Middle frontal gyrus (tissue), 1 donor: ENCODE data around the gene LDLRAD4.
A peak's percentile ranks its signal among the peaks of the same experiment; 100 is the strongest.

Experiments
- DNase-seq: peaks from one replicate; pipeline ENCODE4 v3.0.0-alpha.2; 2015; ENCODE audit warnings: low spot score; ENCODE audit errors: extremely low spot score

LDLRAD4 gene

DNA sequence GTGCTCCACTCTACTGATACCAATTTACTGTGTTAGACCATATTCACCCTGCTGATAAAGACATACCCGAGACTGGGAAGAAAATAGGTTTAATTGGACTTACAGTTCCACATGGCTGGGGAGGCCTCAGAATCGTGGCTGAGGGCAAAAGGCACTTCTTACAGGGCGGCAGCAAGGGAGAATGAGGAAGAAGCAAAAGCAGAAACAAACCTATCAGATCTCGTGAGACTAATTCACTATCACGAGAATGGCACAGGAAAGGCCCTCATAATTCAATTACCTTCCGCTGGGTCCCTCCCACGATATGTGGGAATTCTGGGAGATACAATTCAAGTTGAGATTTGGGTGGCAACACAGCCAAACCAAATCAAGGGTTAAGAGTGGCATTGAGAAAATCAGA lies 65.2 kb downstream of the LDLRAD4 start:
- no peak for DNase-seq

DNA sequence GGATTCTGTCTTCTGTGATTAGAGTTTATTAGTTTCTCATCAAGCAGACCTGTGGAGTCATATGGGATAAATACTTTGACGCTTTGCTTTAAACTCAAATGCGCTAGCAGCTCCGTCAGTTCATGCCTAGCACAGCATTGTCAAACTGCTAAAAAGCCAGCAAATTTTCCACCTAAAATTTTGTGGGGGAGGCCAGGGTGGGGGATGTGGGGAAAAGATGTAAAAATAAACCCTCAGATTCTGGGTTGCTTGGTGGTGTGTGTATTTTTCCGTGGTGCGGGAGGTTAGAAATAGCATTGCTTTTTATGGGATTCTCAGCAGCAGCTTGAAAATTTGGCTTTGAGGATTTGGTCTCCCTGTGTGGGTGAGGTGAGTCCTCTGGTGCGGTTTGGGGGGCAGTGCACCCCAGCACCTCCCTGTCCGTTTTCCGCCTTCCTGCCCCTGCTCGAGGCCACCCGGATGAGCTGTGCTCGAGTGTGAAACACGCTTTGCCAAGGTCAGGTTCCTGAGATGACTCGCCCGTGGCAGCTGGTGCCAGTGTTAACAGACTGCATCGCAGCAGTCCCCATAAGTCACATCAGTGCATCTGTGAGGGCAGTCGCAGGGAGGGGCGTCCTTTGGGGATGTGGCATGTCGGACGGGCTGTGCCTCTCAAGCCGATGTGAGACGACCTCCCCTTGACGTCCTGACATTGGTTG lies 65.9 kb downstream of the LDLRAD4 start:
- DNase-seq = no peak

DNA sequence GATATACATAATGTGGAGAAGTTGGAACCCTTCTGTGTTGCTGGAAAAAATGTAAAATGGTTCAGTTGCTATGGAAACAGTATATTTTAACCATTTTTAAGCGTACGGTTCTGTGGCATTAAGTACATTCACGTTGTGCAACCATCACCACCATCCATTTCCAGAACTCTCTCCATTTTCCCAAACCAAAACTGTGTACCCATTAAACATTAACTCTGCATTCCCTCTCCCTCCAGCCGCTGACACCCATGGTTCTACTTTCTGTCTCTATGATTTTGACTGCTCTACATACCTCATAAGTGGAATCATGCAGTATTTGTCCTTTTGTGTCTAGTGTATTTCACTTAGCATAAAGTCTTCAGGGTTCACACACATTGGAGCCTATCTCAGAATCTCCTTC lies 67.3 kb downstream of the LDLRAD4 start:
- DNase-seq = no peak

DNA sequence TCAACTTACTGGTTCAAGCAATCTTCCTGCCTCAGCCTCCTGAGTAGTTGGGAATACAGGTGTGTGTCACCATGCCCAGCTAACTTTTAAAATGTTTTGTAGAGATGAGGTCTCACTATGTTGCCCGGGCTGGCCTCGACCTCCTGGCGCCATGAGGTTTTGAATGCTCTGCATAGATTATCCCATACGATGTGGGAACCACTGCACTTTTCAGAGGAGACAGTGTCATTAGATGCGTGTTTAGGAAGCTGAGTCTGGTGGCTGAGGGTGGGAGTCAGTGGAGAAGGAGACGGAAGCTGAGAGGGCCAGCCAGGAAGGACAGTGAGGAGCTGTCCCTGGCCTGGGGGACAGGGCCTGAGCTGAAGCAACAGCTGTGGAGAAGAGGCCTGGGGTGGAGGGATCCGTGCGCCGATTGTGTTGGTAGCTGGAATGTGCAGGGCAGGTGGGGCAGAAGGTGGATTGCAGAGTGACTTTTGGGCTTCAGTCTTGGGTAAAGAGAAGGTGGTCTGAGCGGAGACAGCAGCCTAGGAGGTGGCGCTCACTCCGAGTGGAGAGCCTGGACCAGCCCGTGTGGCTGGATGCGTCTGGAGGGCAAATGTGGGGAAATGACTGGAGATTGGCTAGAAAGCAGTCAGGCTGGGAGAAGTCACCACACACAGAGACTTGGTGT lies 68.0 kb downstream of the LDLRAD4 start:
- no peak for DNase-seq

DNA sequence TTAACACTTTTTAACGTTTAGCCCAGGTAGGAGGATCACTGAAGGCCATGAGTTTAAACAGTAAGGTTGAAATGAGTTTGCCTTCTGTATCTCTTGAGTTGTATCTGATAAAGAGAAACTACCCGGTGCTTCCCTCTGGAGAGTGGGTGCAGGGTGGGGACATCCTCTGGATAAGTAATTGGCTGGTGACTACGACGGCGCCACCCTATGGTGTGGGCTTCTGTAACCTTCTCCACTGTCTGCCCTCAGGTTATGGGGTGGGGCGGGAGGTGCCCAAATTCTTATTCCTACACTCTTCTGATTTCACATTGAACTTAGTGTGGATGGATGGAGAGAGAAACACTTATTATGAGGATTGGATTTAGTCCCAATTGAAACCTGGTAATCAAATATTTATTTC lies 68.8 kb downstream of the LDLRAD4 start:
- DNase-seq = no peak

DNA sequence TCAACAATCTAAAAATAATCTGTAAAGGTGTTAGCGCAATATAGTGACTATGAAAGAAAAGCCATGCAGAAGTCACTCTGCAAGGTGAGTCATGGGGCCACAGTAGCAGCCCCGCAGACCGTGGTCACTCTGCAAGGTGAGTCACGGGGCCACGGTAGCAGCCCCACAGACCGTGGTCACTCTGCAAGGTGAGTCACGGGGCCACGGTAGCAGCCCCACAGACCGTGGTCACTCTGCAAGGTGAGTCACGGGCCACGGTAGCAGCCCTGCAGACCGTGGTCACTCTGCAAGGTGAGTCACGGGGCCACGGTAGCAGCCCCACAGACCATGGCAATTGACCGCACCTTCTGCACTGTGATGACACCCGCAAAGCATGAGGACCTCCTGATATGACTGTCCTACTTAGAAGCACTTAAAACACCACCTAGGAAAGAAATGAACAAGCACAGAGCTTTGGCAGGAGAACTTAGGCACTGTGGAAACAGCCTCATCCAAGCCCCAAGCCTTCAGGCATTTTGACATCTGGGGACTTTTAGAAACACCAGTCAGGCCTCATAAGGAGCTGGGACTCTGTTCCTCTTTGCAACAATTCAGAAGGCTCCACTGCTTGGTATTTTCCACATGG lies 70.1 kb downstream of the LDLRAD4 start:
- no peak for DNase-seq

DNA sequence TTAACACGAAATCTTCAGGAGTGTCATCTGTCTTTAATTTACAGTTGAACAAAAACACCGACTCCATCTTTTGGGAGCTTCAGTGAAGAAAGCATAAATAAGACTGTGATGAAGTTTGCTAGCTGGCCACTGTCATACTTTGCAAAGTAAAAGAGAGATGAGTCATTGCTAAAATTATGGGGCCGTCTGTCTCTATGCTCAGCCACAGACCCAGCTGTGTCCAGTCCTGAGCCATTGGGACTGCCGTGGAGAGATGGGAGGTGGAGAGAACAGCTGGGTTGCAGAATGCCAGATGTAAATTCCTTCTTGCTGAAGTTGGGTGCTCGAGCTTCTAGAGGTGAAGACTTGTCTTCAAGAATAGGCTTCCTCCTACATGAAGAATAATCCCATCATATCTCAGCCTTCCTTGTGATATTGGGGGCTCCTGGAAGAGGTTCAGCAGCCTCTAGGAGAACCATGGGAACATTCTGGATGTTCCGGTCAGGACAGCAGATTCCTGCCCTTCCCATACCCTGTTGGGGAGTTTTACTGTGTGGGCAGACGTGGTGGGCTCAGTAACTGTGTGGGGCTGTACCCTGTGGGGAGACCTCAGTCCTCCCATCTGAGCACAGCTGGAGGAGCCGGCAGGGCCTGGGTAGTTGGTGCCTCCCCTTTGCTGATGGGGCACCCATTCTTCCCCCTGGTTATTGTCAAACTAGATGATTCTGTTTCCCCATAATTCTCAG lies 71.1 kb downstream of the LDLRAD4 start:
- DNase-seq = no peak

DNA sequence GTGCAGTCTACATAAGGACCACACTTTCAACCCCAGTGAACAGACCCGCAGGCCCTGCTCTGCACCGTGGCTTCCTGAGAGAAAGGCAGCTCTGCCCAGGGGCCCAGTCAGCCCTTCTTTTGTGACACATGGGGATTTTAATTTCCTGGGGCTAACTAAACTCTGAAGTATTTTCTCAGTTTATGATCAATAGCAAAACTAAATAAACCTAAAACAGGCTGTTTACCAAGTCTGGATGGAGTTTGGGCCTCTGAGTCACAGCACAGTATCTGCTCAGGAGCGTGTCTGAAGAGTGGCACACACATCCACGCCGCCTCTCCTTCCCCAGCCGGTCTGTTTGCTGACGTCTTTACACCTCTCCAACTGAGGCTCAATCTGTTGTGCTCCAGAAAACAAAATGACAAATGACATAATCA lies 72.3 kb downstream of the LDLRAD4 start:
- DNase-seq = no peak

DNA sequence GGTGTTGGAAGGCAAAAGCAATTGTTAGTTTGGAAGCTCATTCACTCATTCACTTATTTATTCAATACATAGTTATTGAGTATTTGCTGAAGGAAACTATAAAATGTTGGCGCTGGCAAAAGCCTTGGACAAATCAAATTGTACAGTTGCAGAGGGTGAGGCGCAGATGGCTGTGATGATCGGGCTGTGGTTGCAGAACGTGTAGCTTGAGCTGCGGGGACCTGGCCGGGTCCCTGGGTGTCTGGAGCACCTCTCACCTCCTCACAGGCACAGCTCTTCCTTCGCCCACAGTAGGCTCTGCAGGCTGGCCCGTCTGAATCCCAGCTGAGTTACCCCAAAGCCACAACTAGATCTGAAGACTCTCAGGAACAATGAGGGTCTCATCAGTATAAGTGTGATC lies 72.7 kb downstream of the LDLRAD4 start:
- DNase-seq = no peak

DNA sequence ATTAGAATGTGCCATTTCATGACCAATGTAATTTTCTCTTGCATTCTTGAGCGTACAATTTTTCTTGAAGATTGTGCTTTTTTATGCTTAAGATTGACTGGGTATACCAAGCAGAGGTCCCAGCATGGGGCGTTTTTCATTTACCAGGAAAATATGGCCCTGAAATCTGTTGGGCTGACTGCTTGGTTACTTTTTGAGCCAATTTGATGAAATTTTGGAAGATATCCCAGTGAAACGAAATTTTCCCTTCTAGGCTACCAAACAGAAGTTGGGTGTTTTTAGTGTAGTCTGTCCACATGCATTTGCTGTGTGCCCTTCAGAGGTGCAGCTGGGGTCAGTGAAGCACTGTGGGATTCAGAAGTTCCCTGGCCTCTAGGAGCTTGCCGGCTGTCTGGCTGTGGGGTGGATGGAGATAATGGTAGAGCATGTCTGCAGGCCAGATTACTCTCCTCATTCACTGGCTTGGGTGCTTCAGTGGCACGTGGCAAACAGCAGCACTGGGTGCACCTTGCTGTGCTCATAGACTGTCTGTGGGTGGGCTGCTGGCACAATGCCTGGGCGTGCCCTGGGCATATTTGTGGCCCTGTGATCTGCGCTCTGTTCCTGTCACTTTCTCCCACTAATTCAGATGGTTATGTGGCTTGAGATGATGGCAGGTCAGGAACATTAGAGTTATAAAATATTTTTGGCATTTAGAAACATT lies 73.3 kb downstream of the LDLRAD4 start:
- no peak for DNase-seq

DNA sequence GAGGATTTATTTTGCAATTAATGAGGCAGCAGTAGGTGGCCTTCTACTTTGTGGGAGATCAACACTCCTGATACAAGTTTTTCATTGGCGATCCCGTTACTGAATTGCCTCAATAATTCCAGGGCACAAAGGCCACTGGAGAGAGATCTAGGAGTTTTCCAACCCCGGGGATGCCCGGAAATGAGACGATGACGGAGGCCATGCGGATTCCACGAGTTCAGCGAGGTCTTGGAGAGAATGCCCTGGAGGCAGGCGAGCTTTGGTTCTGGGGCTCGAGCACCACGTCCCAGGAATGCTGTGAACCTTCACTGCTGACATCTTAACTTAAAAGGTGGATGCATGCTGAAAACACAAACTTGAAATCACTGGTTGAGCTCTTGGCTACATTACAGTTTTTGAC lies 74.2 kb downstream of the LDLRAD4 start:
- no peak for DNase-seq

DNA sequence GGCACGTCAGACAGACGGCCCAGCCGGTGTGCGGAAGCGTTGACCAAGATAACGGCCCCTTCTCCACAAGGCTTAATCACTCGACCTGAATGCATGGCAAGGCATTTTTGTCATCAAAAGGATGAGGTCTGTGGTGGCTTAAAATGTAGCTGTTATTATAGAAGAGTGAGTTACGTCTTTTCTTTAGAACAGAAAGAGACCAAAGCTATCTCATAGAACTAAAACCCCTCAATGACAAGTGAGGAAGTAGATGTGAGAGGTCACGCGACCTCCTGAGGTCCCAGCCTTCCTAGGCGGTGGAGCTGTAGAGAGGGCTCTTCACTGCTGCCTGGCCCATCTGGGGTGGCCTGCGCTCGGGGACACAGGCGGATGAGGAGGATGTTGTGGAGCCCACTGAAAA lies 75.7 kb downstream of the LDLRAD4 start:
- DNase-seq = no peak

DNA sequence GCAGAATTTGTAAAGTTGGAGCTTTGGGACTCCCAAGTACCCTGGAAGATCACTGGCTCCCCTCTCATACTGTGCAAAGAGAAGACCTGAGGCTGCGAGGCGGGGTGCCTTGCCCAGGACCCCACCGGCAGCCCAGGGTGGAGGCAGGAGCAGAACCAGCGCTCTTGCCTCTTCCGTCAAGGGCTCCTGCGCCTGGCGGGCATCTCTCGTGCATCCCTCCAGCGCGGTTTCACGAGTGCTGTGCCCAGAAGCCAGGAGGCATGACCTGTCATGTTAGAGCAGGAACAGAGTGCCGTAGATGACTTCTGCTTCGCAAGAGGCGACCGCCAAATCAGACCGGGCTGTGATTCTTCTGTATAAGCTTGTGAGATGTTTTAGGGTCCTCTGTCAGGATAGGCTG lies 77.3 kb downstream of the LDLRAD4 start:
- no peak for DNase-seq

DNA sequence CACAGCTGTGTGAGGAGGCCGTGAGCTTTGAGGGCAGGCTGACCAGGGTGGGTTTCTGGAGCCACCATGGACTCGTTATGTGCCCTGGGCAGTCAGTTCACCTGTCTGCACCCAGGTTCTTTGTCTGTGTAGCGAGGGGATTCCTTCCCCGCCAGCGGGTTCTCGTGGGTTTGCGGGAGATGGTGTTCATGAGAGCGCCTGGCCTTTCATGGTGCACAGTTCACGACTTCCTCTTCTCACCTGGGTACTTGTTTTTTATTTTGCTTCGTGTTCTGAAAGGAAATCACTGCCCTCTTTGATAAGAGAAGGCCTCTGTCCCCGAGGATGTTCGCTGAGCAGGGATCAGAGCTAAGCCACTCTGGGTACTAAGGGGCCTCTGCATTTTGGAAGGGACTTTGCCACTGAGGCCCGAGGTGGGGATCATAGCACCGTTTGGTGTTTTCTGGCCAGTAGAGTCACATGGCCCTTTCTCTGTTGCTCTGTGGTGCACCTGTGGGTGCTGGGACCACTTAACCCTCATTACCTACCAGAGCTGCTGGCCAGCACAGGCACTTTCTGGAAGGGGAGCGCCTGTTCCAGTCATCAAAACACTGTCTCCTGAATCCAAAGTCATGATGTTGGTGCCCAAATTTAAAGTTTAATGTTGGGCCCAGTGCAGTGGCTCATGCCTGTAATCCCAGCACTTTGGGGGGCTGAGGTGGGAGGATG lies 78.5 kb downstream of the LDLRAD4 start:
- DNase-seq = no peak

DNA sequence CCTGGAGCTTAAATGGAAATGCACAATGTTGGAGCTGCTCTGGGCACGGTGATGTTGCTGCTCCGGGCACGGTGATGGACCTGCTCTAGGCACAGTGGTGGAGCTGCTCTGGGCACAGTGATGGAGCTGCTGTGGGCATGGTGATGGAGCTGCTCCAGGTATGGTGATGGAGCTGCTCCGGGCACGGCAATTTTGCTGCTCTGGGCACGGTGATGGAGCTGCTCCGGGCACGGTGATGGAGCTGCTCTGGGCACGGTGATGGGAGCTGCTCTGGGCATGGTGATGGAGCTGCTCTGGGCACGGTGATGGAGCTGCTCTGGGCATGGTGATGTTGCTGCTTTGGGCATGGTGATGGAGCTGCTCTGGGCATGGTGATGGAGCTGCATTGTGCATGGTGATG lies 79.7 kb downstream of the LDLRAD4 start:
- DNase-seq = no peak

DNA sequence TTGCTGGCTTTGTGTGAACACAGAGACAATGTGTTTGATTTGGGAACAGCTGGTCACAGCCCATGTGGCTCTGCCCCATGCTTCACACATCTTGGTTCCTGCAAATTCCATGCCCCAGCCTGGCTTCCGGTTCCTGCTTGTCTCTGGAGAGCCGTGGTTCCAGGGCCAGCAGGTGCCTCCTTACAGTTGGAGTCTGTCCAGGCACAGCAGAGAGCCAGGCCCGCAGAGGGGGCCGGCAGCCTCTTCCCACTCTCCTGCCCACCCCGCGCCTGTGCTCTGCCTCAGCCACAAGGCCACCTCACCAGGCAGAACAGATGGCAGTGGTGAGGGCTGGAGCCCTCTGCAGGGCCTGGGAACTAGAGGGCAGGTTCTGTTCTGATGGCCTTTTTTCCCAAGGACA lies 81.5 kb downstream of the LDLRAD4 start:
- no peak for DNase-seq

DNA sequence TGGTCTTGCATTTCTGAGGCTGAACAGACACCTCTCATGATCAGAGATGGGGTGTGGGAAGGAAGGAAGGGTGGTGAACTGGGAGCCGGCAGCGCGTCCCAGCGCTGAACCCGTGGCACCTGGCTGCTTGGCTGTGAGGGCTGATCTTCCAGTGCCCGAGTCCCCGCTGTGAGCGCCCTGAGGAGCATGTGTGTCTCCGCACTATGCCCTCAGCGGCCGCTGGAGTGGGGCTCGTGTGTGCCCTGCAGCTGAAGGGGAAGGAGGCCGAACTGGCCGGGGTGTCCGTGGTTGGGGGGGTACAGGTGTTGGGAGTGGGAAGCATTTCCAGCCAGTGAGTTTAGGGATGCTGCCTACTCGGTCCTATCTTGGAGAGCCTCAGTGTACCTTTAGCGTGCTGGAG lies 82.2 kb downstream of the LDLRAD4 start:
- DNase-seq = no peak

DNA sequence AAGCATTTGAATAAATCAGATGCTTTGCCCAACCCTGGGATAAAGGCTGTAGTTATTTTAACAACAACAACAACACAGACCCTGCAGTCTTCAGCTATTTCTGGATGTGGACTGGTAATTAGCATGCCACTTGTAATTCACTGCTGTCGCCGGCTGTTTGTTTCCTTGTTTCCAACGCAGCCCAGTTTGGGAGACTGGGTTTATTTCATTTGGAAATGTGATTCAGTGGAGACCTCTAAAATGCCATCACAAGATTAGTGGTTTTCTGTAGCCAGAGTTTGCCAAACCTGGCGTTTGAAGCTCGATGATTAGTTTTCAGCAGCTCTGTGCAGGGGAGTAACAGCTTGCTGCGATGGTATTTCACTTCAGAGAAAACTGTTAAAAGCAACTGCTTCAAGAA lies 83.5 kb downstream of the LDLRAD4 start:
- DNase-seq = peak; percentile 24

DNA sequence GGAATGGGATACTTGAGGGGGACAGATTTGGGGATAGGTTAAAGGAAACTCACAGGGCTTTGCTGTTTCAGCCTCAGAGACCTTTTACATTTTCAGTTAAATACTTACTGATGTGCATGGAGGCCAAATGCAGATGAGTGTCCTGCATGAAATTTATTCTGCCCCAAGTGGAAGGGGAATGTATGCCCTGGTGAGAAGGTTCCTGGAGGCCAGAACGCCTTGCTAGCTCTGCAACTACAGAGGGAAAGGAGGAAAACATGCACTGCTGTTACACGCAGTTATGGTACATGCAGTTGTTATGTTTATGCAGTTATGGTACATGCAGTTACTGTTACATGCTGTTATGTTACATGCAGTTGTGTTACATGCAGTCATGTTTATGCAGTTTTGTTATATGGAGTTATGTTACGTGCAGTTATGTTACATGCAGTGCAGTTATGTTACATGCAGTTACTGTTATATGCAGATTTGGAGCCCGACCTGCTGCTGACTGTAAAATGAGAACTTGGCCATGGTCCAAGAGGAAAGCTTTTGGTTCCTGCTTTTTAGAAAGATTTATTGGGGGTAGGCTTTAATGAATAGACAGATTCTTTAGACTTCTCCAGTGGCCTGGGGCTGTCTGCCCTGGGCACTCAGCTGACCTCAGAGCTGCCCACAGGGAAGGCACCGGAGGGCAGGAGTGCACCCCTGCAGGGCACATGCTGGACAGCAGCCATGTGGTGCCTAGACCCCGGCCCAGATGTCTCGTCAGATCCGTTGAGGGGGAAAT lies 84.1 kb downstream of the LDLRAD4 start:
- DNase-seq = no peak

DNA sequence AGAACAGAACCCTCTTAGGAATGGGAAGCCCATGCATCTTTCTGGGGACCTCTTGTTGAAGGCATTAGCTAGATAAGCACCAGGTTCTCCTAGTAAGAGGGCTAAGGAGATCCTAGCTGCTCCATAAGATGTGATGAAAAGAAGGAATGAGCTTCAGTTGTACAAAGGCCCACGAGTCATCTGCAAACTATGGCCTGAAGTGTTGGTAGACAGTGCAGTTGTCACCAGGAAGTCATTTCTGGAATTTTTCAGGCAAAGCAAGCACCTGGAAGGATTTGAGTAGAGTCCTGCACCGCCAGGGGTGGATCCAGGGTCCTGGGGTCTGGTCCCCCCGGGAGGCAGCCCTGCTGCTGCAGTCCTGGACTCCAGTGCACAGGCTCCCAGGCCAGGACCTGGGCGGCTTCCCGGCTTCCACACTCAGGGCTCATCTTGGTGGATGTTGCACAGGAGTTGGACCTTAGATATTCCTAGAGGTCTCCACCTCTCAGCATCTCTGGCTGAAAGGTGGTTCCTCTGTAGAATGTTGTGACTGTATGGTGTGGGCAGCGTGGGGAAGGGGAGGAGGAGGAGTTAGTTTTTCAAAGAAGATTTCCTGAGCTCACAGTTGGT lies 85.3 kb downstream of the LDLRAD4 start:
- DNase-seq = no peak
